GM19240 (cell line): Measurements from ENCODE around the gene FAM217A.

Source experiments
- DNase-seq: peaks from one replicate; pipeline ENCODE4 v3.0.0; 2011; ENCODE audit warnings: low spot score; ENCODE audit not compliant: insufficient read length

FAM217A gene

GRCh38 chr6:4084444-4085331, 5.8 kb upstream of the FAM217A start:
- DNase-seq = no peak

- no peak for DNase-seq
Observed at GRCh38 chr6:4074478-4075235, 4.3 kb downstream of the FAM217A start.

- DNase-seq = no peak
Observed at GRCh38 chr6:4071330-4071729, 7.6 kb downstream of the FAM217A start.

- DNase-seq = no peak
Observed at GRCh38 chr6:4069199-4069598, 9.7 kb downstream of the FAM217A start.

- no peak for DNase-seq
Observed at GRCh38 chr6:4067673-4068072, 11.3 kb downstream of the FAM217A start.

GRCh38 chr6:4066029-4066755, 12.7 kb downstream of the FAM217A start:
- DNase-seq = no peak

- no peak for DNase-seq
Observed at GRCh38 chr6:4059115-4059777, 19.7 kb downstream of the FAM217A start.

GRCh38 chr6:4057036-4057435, 21.9 kb downstream of the FAM217A start:
- no peak for DNase-seq

GRCh38 chr6:4055420-4056041, 23.4 kb downstream of the FAM217A start:
- DNase-seq = no peak

GRCh38 chr6:4049246-4049645, 29.7 kb downstream of the FAM217A start:
- DNase-seq = no peak

- DNase-seq = no peak
Observed at GRCh38 chr6:4041480-4041879, 37.5 kb downstream of the FAM217A start.

GRCh38 chr6:4039348-4039747, 39.6 kb downstream of the FAM217A start:
- no peak for DNase-seq

GRCh38 chr6:4036581-4036980, 42.4 kb downstream of the FAM217A start:
- DNase-seq = no peak

GRCh38 chr6:4032475-4032874, 46.5 kb downstream of the FAM217A start:
- DNase-seq = no peak

GRCh38 chr6:4031442-4031841, 47.5 kb downstream of the FAM217A start:
- DNase-seq = no peak

- no peak for DNase-seq
Observed at GRCh38 chr6:4030669-4031068, 48.3 kb downstream of the FAM217A start.

- DNase-seq = no peak
Observed at GRCh38 chr6:4029687-4030086, 49.2 kb downstream of the FAM217A start.

GRCh38 chr6:4028051-4028450, 50.9 kb downstream of the FAM217A start:
- no peak for DNase-seq

- DNase-seq = no peak
Observed at GRCh38 chr6:4025681-4026080, 53.3 kb downstream of the FAM217A start.

GRCh38 chr6:4023240-4023639, 55.7 kb downstream of the FAM217A start:
- DNase-seq = no peak
